Activated T-cell treated with anti-CD3 and anti-CD28 coated beads for 48 hours (primary cell): ENCODE measurements around the gene BLM.

Experiments used
- DNase-seq: peaks from one replicate; pipeline ENCODE4 v3.0.0-alpha.2; 2020; ENCODE audit warnings: low read depth

BLM gene

DNA sequence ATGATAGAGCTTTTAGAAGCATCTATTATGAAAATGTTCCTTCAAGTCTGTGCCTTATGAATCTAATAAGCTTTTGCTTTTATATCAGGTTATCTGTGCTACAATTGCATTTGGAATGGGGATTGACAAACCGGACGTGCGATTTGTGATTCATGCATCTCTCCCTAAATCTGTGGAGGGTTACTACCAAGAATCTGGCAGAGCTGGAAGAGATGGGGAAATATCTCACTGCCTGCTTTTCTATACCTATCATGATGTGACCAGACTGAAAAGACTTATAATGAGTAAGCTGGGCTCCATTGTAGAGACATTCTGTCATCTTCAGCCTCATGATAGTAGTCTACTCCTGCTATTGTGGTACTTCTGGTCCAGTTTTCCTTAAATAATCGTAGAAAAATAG, 73.4 kb downstream of the BLM start:
- no peak for DNase-seq

DNA sequence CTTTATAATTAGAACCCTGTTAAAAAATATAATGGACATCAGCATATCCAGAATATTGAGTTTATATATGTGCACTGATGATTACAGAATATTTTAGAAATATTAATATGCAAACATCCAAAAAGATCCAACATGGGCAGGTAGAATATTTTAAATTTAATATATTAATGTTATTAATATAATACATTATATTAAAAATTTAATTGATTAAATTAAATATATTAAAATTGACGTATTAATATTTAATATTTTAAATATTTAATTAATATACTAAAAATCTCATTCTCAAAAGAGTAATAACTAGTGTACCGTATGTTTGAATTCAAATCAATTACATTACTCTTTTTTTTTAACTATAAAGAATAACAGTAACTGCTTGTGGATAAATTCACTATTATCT, 77.4 kb downstream of the BLM start:
- DNase-seq, result no peak

DNA sequence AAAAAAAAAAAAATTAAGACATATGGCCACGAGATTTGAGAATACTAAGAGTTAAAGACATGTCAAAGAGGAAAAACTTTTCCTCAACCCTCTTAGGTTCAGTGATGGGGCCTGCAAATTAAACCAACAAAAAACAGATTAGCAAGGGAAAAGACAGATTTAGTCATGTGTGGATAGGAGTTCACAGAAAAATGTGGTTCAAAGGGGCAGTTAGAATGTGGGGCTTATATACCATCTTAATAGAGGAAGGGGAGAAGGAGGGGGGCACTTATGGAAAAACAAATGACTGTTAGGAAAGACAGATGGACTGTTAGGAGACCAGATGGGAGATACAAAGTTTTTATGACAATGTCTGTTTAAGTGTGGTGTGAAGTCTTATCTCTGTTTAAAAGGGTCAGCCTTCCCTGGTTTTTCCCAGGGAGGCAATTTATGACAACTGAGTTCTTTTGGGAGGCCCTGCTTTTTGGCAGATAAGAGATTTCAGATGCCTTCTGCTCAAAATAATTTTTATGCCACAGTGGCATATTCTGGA, 82.6 kb downstream of the BLM start:
- DNase-seq, result no peak

DNA sequence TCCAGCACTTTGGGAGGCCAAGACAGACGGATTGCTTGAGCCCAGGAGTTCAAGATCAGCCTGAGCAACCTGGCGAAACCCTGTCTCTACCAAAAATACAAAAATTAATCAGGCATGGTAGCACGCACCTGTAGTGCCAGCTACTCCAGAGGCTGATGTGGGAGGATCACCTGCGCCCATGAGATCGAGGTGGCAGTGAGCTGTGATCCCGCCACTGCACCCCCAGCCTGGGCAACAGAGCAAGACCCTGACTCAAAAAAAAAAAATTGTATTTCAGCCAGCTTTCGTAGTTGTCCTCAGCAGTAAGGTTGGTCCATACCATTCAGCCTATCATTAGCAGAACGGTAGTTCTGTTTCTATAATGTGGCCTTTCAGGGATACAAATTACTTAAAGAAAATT, 84.7 kb downstream of the BLM start:
- no peak for DNase-seq

DNA sequence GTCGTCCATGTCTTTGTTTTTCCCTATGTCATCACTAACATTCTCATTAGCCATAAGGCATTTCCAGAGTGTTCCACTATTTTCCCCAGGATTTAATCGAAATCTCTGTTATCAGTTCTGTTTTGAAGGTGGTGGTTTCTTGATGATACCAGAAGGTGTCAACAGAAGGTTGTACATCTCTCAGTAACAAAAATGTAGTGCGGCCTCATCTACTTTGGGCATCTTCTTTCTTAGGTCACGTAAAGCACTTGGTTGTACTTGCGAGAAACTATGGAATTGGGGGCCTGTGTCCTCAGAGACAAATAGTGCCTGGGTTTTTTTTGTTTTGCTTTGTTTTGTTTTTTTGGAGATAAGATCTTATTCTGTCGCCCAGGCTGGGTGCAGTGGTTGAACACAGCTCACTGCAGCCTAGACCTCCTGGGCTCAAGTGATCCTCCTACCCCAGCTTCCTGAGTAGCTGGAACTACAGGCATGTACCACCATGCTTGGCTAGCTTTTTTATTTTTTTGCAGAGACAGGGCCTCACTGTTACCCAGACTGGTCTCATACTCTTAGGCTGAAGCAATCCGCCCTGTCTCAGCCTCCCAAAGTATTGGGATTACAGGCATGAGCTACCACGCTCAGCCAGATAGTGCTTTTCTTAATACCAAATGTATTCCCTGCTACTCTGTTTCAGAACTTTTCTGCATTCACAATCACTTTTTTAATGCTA, 90.1 kb downstream of the BLM start:
- no peak for DNase-seq

DNA sequence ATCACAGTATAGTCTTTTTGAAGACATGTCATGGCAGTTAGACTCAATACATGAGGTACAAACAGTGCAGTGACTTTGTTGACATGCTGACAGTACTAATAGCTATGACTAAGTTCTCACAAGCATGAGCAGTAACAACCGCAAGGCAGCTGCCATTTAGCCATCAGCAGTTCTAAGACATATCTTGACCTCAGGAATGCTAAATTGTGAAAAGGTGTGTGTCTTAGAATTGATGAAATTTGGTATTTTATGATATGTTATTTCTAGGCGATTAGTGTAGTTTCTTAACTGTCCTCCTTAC, 90.6 kb downstream of the BLM start:
- DNase-seq, result no peak

DNA sequence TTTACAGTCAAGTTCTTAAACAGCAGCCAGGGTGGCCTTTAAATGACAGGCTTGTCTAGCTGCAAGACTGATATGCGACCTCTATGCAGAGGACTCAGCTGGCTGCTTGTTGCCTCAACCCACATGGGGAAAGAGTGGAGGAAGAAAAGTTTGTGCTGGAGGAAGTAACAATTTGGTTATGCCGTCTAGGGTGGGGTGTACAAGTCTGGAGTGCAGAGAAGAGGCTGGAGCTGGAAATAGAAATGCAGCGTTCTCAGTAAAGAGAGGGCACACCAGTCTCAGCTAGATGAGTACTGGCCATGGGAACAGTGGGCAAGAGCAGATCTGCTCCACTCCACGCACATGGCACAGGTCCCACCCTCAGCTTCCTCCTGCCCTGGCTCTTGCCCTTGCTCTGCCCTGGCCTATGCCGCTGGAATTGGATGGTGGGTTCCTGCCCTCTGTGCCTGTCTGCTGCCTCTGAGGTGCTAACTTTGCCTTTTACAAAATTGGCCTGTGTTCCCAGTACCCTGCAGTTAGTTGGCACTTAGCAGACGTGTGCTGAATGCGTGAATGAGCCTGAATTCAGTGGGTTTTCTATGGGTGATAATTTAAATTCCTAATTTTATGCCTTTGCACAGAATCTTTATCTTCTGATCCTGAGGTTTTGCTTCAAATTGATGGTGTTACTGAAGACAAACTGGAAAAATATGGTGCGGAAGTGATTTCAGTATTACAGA, 91.5 kb downstream of the BLM start:
- DNase-seq, result no peak

DNA sequence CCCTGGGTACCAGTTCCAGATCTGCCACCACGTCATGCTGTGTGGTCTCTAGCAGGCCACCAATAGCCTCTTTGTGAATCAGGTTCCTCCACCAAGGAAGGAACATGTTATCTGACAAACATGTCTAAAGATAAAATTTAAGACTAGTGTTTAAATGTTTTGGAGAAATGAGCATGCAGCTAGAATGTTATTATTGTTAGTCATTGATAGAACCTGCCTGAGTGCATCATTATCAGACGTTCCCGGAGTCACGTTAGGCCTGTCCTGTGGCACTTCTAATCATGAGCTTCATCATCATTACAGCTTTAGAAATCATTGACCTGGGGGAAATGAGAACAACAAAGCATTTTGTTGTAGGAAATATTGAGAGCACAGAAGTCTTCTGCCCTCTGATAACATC, 92.4 kb downstream of the BLM start:
- DNase-seq, result no peak

DNA sequence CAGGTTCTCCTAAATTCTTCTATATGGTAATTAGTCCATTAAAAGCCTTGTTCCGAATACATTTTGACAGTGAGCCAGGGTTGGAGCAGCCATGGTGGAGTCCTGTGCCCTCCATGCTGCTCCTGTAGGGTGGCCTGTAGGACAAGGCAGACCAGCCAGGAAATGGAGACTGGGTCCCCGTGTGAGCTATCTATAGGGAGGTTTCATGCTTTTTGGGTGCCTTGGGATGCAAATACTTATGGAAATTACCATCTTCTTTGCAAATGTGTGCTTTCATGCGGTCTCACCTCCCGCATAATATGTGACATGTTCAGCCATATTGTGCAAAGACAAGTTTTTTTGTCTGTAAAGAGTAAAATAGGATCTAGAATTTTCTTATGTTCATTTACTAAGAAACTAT, 93.2 kb downstream of the BLM start:
- DNase-seq, result no peak

DNA sequence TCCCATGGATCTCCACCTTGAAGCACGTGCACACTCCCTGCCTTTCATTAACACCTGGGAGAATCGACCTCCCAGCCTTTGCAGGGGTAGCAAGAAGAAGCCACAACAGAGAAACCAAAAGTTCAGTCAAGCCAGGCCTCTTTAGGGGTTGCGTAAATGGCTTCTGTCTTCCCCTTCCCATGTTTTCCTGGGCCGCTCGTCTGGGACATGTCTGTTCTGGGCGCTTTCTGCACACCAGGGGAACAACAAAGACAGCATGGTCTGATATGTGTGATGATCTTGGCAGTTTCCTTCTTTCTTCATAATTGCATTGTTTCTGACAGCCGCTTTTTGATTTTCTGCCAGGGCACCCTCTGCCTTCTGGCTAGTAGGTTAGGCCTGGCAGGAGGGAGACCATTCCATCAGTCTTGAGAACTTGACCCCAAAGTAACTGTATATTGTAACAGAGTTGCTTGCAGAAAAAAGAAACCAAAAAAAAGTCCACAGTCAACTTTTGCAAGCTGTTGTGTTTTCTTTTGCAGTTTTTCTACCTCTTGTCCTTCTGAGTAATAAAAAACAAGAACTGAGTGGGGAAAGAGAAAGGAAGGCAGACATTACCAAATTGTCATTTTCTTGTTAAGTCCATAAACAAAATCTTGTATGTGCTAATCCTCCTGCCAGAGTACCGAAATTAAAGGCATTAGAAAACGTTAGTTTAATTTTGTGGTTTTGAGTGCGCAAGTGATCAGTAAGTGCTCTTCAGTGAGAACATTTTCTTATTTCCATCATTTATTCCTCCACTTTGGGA, 95.2 kb downstream of the BLM start:
- DNase-seq, result no peak

DNA sequence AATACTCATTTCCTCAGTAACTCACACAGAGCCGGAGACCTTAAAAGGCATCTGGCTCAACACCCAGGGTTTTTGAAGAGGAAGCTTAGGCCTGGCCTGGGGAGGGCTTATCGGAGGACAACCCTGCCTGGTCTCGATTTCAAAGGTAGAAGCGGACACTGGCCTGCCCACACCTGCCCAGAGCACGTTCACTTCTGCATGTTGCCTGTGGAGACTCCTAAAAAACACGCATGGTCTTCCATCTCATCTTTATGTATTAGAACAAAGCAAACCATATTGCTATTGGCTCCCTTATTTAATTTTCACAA, 95.8 kb downstream of the BLM start:
- no peak for DNase-seq

DNA sequence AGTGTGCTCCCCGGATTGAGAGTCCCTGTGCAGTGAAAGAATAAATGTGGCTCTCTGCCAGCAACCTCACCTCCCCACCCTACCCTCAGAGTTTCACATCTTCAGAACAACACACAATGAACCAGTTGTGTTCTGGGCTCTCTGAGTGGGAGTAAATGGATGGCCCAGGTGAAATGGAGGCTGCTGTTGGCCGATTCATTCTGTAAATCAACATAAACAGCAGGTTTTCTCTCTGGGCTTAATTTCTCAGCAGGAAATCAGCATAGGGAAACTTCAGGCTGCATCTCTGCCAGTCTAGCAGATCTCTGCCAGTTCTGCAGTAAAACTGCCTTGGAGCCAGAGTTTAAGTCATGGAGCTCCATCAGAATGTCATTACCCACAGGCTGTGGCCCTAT, 96.6 kb downstream of the BLM start:
- no peak for DNase-seq

DNA sequence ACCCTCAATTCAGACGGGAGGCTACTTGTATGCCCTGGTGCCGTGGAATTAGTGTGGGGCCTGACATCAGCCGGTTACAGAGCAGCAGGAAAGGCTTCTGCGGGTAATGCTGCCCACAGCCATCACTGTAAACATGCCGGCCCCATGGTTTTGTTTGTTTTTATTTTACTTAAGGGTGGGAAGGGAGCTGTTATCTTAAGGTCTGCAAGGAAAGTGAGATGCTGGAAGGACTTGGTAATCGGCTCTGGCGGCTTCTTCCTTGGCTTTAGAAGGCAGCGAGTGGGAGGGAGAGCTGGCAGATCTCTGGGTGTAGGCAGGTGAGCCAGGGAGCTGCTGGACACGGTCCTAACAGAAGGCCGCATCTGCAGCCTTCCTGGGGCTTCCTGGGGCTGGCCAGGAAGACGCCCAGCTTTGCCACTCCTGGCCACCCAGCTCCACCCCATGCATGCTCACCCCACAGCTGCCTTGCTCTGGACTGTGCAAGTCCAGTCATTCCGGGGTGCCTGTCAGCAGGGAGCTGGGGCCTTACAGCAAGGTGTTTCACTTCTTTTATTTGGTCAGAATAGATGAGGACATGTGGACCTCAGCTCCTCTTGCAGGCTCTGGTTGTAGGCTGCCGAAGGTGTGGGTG, 97.2 kb downstream of the BLM start:
- DNase-seq, result no peak

DNA sequence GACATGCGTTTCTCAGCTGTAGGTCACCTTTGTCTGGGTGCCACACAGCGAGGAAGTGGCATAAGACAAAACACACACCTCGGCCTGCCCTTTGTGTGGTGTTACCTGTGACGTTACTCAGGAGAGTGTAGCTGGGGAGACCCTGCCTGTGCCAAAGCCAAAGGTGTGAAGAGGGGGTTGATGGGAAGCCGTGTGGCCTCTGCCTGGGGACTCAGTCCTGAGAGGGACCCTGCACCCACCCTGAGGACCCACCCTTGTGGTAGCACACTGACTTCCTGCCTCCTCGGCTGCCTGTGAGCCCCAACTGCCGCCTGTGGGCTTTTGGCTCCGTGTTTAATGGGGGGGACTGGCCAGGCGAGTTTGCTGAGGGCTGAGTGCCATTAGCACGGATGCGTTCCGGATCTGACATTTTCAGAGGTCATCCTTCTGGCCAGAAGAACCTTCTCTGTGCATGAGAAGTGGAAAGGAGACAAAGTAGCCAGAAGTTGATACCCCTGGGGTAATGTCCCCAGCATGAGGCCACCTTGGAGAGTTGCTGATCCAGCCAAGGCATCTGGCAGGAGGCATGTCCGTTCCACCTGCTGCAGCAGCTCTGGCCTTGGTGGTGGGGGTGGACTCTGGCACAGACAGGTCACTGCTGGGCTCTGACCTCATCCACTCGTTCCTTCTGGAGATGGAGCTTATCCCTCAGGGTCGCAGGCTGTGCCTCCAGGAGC, 99.4 kb downstream of the BLM start:
- DNase-seq, result no peak

DNA sequence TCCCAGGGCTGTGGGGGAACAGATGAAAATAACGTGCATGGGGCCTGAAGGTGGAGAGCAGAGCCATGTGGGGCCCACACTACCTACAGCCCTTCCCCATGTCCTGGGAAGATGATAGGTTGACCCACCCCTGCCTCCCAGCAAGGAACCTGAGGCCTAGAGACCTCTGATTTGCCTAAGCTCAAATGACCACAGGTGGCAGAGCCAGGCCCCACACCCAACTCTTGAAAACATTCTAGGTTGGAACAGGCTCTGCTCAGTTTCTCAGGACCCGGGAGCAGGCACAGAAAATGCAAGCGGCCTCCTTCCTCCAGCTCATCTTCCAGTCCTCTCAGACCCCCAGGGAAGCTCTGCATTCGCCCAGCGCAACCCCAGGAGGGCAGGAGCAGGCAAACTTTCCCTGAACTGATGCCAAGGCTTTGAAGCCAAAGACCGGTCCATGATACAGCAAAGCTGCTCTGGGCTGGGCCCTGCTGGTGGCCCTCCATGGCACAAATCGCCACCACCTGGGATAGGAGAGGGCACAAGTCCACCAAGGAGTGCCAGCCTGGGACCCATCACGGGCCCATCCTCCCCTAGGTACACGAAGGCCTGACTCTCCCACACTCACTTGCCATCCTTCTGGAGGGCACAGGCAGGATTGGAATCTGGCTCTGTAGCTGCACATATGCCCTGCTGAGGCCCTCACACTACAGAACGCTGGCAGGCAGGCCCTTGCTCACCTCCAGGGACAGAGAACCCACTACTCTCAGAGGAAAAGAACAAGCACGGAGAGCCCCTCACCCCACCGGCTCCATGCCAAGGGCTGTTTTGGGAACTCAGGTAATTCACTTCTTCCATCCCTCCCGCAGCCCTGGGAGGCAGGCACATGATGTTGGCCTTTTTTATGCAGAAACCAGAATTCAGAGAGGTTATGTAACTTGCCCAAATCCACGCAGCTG, 100.2 kb downstream of the BLM start:
- DNase-seq, result no peak

DNA sequence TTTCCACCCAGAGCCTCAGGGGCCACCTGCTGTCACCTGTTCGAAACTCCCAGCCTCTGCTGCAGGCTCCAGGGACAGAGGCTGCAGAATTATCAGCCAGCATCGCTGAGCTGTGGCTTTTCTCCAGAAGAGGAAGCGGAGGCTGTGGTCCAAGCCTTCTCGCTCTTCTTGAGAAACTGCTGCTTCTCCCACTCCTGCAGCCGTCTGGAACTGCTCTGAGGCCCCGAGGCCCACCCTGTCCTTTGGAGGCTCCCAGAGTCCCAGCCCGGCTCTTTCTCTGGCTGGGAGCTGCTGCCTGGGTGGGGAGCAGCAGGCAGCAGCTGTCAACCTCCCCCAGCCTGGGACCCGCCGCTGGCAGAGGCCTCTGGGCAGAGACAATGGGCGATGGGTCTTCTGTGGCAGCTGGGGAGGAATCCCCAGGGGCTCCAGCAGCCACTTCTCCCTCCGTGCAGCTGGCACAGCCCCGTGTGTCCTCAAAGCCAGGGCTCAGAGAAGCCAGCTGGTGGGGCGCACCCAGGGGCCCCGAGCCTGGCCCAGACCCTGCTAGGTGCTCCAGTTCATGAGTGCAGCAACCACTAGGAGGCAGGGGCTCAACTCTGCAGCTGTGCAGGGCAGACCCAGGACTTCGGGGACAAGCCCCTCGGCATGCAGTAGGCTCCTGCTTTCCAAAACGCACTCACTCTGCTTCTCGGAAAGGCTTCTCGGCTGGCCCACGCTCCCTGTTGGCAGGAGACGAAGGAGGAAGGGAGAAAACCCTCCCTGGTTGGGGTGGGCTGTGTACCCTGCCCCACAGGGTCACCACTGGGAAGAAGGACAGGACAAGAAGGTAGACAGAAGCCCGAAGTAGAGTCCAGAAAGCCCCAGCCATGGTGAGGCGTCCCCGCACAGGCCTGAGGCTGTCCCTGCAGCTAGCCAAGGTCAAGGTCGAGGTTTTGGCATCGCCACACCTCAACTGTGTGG, 101.4 kb downstream of the BLM start:
- DNase-seq, result no peak

DNA sequence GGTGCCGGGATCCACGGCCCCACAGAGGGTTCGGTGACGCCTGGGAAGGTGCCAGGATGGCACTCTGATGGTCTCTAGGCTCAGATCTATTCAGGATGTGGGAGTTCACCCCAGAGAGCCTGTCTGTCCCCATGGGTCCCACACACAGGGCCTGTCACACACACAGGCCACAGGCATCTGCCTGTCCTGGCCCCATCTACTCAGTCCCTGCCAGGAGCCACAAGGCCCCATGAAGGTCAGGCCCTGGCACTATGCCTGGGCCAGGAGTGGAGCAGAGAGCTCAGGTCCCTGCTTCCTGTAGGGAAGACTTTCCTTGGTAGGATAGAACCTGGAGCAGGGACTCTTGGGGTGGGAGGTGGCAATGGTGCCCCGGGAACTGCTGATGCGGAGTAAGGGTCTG, 102.2 kb downstream of the BLM start:
- DNase-seq, result no peak

DNA sequence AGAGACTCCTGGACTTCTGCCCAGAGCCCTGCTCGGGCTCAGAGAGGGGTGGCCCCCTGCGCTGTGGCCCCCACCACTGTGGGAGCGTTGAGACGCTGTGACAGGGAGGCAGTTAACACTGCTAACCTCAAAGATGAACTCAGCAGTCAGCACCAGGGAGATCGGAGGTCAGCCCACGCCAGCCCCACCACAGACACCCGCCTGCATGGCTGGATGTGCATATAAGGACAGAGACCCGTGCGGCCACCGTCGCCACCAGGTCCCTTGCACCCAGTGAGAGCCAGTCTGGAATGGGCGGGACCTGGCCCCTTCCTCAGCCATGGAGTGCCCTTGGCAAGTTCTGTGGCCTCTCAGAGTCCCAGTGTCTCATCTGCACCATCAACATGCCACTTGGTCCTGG, 102.7 kb downstream of the BLM start:
- DNase-seq, result no peak

DNA sequence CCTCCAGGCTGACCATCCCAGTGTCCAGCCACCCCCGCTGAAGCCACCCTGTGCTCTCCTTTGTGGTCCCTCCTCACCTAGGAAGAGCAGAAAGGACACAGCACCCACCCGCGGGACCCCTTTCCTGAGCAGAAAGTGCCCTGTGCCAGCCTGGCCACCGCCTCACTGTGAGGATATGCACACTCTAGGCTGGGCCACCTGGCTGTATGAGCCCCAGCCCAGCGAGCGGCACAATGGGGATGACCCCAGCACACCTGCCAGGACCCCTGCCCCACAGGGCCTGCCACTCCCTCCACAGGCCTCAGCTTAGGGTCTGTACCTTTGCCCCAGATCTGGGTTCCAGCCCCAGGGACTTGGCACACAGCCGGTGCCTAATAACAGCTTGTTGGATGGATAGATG, 103.3 kb downstream of the BLM start:
- DNase-seq, result no peak
